HG02840 (cell line): Measurements from ENCODE around the gene RORC.
"Not testable (repeated sequence)": the region's sequence is repeated elsewhere in the genome, so short reads cannot be mapped to it uniquely, and the experiment has no call there.

Experiments
- ATAC-seq: cut with Tn5 transposase; IDR thresholded peaks from one replicate; pipeline ENCODE4 v1.9.1; 2021; ENCODE audit warnings: mild to moderate bottlenecking, moderate library complexity, moderate number of reproducible peaks; ENCODE audit not compliant: unreplicated experiment, low FRiP score

RORC gene

DNA sequence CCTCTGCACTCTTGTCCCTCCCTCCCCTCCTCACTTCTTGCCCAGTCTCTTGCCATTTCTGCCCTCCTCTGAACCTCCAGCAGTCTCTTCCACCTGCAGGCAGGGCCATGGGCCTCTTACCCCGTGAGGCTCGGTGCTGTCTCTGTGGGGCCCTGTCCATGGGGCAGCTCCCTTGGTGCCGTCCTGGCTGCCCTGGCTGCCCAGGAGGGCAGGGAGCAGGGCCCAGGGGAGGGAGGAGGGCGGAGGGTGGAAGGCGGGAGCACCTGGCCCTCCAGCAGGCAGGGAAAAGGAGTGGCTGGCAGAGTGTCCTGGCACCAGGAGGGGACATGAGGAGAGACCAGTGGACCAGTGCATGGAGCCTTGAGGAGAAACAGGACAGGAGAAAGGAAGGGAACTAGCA, at the start of gene RORC:
RORC (minus strand) TSS at position 198 of the 400 bp plus-strand sequence; CDS start at position 160, 38 bp downstream.
- ATAC-seq, result no peak

DNA sequence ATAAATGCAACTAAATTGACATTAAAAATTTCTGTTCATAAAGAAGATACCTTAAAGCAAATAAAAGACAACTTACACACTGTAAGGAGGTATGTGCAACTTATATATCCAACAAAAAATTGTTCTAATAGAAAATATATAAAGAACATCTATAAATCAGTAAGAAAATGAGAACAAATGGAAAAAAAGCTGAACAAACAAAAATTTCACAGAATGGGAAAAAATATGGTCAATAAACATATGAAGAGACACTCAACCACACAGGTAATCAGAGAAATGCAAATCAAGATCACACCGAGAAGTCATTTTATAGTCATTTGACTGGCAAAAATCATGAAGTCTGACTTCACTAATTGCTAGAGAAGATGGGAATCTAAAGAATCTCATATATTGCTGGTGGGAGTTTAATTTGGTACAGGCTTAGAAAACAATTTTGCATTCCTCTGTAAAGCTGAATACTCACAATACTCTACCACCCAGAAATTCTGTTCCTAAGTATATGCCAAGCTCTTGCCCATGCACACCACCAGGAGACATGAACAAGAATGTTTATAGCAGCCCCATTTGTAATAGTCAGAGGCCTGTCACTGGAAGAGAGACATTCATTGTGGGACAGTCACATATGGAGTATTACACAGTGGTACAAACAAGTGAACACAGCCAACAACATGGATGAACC, 44.0 kb upstream of the RORC start:
- ATAC-seq, result no peak

DNA sequence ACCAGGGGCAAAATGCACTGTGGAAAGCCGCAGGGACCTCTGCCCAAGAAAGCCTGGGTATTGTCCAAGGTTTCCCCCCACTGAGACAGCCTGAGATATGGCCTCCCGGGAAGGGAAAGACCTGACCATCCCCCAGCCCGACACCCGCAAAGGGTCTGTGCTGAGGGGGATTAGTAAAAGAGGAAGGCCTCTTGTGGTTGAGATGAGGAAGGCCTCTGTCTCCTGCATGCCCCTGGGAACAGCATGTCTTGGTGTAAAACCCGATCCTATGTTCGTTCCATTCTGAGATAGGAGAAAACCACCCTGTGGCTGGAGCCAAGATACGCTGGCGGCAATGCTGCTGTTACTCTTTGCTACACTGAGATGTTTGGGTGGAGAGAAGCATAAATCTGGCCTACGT, 41.2 kb upstream of the RORC start:
- not testable (repeated sequence) for ATAC-seq

DNA sequence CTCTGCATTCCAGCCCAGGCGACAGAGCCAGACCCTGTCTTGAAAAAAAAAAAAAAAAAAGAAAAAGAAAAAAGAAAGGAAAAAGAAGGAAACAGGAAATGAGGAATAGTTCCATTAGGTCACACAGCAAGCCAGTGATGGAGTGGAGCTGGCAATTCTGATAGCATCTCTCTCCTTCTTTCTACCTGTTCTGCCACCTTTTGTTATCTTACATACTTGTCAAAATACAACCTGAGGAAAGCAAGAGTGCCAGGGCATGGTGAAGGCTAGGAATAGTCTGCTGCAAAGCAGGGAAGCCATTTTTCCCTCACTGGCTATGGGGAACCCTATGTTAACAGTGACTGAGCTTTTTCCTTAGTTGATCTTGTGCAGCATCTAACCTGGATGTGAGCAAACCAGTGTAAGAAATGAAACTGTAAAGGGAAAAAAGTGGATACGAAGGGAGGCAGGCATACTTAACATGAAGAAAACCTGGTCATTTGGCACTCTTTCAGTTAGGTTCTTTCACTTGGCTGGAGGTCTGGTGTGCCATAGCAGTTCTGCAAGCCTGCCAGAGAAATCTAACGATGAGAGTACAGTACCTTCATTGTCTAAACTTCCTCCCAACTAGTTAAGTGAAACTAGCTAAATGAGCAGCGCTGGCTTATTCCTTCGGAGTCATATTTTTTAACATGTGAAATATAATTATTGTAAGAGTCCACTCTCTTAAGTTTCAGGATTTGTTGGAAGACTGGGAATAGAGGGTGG, 39.9 kb upstream of the RORC start:
- ATAC-seq, result no peak

DNA sequence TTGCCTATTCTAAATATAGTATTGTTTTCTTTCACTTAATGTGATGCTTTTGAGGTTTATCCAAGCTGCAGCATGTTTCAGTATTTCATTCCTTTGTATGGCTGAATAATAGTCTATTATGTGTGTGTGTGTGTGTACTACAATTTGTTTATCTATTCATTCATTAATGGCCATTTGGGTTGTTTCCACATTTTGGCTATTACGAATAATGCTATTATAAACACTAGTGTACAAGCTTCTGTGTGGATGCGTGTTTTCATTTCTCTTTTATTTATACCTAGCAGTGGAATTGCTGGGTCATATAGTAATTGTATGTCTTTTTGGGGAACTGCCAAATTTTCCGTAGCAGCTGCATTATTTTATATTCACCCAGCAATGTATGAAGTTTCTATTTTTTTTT, 36.9 kb upstream of the RORC start:
- no peak for ATAC-seq

DNA sequence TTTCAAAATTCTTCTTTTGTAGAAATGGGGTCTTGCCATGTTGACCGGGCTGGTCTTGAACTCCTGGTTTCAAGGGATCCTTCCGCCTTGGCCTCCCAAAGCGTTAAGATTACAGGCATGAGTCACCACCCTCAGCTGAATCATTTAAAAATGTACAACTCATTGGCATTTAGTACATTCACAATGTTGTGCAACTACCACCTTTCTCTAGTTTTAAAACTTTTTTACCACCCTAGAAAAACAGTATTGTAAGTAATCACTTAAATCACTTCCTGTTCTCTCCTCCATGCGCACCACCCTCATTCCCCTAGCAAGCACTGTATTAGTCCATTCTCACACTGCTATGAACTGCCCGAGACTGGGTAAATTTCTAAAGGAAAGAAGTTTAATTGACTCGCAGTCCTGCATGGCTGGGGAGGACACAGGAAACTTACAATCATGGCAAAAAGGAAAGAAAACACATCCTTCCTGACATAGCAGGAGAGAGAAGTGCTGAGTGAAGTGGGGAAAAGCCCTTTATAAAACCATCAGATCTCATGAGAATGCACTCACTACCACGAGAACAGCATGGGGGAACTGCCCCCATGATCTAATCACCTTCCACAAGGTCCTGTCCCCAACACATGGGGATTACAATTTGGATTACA, 36.3 kb upstream of the RORC start:
- ATAC-seq, result no peak

DNA sequence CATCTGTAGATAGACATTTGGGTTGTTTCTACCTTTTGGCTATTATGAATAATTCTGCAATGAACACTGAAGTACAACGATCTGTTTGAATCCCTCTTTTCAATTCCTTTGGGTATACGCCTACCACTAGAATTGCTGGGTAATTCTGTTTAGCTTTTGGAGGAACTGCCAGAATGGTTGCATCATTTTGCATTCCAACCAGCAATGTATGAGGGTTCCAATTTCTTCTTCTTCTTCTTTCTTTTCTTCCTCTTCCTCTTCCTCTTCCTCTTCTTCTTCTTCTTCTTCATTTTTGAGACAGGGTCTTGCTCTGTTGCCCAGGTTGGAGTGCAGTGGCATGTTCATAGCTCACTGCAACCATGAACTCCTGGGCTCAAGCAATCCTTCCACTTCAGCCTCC, 35.7 kb upstream of the RORC start:
- no peak for ATAC-seq

DNA sequence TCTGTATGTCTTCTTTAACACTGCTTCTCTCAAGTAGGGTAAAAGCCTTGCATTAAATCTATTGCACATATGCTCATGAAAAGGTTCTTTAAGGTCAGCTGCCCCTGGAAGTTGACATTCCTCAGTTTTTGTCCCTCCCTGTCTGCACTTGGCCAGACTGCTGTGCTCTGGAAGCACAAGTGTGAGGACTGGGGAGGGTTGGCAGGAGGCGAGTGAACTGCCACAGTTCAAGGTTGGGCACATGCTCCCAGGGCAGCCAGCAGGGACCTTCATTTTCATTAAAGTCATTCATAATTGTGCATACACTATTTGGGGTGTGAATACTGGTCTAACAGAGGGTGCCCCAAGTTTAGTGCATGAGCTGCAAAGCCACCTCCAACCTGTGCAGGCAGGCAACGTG, 32.8 kb upstream of the RORC start:
- ATAC-seq, result no peak

DNA sequence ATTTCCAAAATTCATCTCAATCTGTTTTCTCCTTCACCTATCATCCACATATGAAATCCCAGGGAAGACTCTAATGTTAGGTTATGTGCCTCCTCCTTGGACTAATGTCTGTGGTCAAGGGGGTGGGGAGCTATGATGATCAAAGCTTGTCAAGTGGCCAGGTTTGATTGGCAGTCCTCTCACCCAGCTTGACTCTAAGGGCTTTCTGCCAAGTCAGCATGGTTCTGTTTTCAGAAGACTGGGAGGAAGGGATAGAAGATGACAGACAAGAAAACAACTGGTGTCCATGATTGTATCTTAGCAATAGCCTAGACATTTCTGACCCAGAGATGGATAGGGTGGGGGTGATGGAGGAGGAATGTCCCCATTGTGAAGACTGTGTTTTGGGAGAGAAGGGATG, 31.0 kb upstream of the RORC start:
- ATAC-seq, result no peak

DNA sequence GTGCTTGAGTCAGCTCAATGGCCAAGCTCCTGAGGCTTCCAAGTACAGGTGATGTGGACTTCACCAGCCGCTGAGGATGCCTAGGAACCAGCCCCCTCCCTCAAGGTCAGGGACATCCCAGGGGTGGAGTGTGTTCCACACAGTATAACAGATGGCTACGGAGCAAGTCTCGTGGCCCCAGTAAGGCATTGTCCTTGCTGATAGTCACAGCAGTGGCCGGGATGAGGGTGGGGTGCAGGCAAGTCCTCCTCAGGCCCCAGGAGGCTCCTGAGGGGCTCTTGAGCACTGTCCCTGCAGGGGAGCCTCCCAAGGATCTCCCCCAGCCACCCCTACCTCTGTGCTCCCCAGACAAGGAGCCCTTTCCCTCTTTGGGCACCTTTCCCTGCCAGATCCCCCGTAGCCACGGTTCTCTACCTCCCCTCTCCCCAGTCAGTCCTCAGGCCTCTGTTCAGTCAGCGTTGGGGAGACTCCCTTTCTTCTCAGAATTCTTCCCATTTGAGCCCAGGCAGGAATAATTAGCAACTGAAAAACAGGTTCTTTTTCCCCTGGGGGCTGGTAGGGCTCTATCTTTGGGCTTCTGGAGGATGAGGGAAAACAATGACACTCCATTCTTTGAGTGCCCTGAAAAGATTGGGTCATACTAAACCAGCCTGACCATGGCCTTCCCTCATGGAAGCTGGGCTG, 29.0 kb upstream of the RORC start:
- no peak for ATAC-seq

DNA sequence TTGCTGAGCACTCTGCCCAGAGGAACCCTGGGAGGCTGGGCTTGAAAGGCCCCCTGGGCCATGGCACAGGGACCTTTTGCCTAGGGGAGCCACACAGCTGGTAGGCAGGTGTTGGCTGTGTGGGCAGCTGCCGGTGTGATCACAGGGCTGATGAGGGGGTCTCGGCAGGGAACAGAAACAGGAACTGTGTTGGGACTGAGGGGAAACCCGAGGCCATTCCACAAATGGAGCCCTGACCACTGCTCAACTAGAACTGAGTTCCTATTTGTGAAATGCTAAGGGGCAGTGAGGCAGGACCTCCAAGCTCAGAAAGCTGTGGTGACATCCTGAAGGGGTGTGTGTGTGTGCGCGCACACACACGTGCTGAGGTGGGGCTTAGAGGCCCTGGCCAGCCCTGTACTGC, 28.3 kb upstream of the RORC start:
- no peak for ATAC-seq

DNA sequence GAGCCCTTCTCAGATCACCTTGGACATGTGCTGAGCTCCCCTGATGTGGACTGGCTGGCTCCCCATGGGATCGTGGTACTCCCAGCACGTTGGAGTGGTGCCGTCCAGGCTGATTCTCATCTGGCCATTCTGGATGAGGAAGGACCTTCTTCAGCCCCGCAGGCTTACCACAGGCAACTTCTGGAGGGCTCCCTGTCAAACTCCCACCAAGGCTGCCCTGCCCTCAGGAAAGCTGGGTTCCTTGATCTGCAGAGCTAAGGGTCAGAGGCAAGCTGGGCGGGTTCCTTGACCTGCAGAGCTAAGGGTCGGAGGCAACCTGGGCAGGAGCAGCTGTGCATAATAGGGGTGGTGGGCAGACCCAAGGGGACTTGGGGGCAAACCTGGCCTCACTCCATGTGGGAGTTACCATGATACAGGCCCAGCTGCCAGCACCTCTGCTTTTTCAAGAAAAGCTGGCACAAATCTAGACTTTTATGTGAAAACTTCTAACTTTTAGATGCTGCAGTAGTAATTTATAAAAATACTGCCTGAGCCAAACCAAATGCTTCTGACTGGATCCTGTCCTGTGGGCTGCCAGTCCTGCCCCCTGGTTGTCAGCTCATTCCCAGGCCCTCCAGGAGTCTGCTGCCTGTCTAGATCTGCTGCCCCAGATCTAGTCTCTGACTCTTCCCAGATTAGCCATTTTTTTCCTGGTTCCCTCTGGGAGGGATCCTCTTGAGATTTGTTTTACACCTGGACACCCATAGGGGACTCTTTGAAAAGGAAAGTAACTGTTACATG, 27.5 kb upstream of the RORC start:
- ATAC-seq, result no peak

DNA sequence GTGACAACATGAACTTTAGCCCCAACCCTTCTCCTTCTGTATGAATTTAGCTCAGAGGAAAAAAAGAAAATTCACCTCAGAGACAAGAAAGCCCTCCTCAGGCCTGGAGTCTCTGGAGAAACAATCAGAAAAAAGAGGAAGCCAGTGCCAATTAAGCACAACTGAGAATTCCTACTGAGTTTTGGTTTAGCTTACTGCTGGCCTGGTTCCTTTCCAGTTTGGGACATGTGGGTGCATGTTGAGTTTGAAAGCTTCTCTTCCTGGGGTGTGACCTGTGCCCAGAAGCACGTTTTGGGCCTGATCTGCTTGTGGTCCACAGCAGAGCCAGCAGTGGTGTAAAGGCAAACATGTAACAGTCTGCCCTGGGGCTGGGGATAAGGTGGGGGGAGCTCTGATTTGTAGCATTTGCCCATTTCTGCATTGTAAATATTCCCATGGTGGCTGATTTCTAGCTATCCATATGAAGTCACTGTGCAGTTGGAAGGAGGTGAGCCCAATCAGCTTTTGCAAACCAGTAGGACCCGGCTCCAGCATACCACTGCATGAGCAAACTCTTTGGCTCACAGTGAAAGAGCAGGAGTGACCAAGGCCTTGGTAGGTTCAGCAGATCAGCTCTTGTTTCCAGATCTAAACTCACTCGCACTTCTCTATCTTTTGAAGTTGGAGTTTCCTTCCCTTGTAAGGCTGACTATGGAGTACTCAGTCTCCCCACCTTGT, 26.6 kb upstream of the RORC start:
- no peak for ATAC-seq

DNA sequence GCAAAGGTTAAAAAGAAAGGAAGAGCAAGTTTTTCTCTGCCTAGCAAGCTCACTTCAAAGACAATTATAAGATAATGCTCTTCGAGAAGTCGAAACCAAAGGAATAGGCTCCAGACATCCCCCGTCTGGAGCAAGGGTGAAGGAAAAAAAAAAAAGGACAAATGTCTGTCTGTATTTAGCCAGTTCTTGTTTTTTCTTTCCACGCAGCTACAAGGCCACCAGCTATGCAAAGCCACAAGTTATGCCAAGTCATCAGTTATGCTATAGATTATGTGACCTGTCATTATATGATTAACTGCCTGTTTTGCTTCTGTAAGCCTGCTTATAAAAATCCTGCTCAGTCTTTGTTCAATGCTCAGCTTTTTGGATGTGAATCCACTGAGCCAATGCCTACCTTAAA, 24.3 kb upstream of the RORC start:
- ATAC-seq, result no peak

DNA sequence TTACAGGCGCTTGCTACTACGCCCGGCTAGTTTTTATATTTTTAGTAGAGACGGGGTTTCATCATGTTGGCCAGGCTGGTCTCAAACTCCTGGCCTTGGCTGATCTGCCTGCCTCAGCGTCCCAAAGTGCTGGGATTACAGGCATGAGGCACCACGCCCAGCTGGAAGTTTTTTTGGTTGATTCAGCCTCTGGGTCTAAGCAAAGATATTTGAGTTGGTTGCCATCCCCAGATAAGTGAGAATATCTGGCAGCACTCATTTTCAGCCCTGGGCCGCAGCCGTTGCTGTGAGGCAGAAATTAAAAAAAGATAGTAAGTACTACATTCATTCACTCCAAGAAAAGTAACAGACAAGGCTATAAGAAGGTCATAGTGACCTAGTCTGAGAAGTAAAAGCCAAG, 23.9 kb upstream of the RORC start:
- ATAC-seq, result not testable (repeated sequence)

DNA sequence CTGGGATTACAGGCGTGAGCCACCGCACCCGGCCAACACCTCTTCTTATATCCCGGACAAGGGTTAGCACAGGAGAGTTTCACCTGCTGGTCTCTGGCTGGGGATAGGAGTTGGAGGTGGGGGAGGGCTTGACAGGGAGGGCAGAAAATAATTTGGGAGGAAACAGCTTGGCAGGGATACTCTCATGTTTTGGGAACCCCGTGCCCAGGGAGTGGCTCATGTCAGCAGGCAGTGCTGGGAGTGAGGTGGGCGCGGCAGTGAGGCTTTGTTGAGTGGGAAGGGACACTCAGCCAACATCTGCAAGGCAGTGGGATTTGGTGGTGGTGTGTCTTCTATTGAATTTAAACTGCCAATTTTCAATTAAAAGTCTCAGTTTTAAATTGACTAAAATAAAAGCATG, 23.1 kb upstream of the RORC start:
- no peak for ATAC-seq

DNA sequence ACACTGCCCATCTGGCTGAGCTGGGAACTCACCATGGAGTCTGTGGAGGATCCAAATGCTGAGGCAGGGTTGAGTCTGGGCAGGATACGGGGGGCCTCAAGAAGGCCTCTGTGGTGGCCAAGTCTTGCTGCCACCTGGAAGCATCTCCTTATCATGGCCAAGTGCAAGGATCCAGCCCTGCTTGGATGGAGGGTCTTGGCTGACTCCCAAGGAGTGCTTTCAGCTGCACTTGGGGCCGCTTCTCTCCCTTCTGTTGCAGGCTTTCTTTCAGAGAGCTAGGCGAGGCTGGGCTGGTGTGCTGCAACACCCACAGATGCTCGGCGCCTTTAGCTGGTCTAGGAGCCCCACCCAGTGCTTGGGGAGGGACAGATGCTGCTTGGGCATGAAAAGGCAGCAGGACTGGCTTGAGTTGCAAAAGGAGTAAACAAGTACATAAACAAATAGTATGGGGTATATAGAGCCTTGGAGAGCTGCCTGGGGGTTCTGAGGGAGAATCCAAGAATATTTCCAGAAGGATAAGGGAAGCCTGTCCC, 21.9 kb upstream of the RORC start, which contains the start of gene THEM5:
THEM5 (minus strand) TSS at position 302 of the 533 bp plus-strand sequence; CDS start at position 155, 147 bp downstream.
- ATAC-seq, result no peak

DNA sequence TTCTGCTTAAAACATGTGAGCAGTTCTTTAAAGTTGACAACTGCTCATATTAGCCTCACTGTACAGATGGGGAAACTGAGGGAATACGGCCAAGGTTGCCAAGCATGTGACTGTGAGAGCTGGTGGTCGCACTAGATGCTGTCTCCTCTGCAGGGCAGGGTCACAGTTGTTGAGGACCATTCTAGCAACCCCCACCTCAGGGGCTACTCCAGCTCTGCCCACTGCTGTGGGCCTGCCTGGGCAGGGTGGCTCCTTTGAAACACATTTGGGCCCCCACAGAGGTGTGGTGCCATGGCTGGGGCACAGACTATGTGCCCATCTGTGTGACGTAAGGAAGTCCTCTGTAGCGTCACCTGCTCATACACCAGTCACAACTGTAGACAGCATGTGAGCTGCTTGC, 21.1 kb upstream of the RORC start:
- no peak for ATAC-seq

DNA sequence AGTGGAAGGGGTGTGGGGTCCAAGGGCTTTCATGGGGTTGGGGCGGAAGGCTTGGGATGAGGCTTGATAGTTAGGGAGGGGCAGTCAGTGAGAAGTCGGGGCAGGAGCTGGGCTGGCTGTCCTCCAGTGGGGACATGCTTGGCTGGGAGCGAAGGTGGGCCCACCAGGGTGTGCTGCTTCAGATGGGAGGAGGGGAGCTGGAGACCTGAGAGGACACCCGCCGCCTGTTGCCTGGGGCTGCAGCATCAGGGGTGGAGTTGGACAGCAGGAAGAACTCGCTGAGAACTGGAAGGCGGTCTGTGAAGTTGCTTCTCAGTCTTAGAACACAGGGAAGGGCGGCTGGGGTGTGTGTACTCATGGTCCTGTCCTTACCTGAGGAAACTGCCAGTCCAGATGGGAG, 20.3 kb upstream of the RORC start:
- no peak for ATAC-seq
